ENCODE results near the gene MRTFA. TPM values are rescaled to one million over a fixed set of nuclear protein-coding genes. Genes with fewer than 3 reads are reported as not detected.

Gene MRTFA
- total RNA-seq, 1 donor = 44.9 TPM

- no peak for DNase-seq (ENCODE audit: low read depth)
- TF ChIP-seq CTCF (IDR thresholded peaks at IDR 0.05; ENCODE audit: insufficient read depth, low read depth, low read length) = no peak
- no peak overlapping the region for H3K4me3 ChIP-seq (ENCODE audit: low read depth, low read length)
These were observed 232.9 kb downstream of the MRTFA start for GRCh38 chr22:40403651-40404050.

GRCh38 chr22:40403141-40403540 is 233.4 kb downstream of the MRTFA start:
- no peak for DNase-seq (ENCODE audit: low read depth)
- no peak for TF ChIP-seq CTCF (IDR thresholded peaks at IDR 0.05; ENCODE audit: insufficient read depth, low read depth, low read length)
- H3K4me3 ChIP-seq (ENCODE audit: low read depth, low read length) = no peak overlapping the region

- DNase-seq (ENCODE audit: low read depth) = no peak
- H3K4me3 ChIP-seq (ENCODE audit: low read depth, low read length) = no peak overlapping the region
- no peak for TF ChIP-seq CTCF (IDR thresholded peaks at IDR 0.05; ENCODE audit: insufficient read depth, low read depth, low read length)
These were observed 234.5 kb downstream of the MRTFA start for GRCh38 chr22:40401981-40402406.

GRCh38 chr22:40401532-40401931 is 235.0 kb downstream of the MRTFA start:
- no peak for TF ChIP-seq CTCF (IDR thresholded peaks at IDR 0.05; ENCODE audit: insufficient read depth, low read depth, low read length)
- no peak for DNase-seq (ENCODE audit: low read depth)
- no peak overlapping the region for H3K4me3 ChIP-seq (ENCODE audit: low read depth, low read length)

- TF ChIP-seq CTCF (IDR thresholded peaks at IDR 0.05; ENCODE audit: insufficient read depth, low read depth, low read length) = no peak
- peak; percentile 16 for DNase-seq (ENCODE audit: low read depth)
- H3K4me3 ChIP-seq (ENCODE audit: low read depth, low read length) = no peak overlapping the region
These were observed 236.4 kb downstream of the MRTFA start for GRCh38 chr22:40400159-40400558.

GRCh38 chr22:40399621-40400020 is 236.9 kb downstream of the MRTFA start:
- no peak overlapping the region for H3K4me3 ChIP-seq (ENCODE audit: low read depth, low read length)
- no peak for DNase-seq (ENCODE audit: low read depth)
- no peak for TF ChIP-seq CTCF (IDR thresholded peaks at IDR 0.05; ENCODE audit: insufficient read depth, low read depth, low read length)

GRCh38 chr22:40397396-40397795 is 239.1 kb downstream of the MRTFA start:
- no peak overlapping the region for H3K4me3 ChIP-seq (ENCODE audit: low read depth, low read length)
- no peak for TF ChIP-seq CTCF (IDR thresholded peaks at IDR 0.05; ENCODE audit: insufficient read depth, low read depth, low read length)
- no peak for DNase-seq (ENCODE audit: low read depth)

Measured in fibroblast of villous mesenchyme (primary cell).